H1 (cell line): Measurements from ENCODE around the gene KSR2.

Experiments used
- ASH2L ChIP-seq: fragments of 200-600, 300-600 bp; sonication (generic); IDR thresholded peaks from one replicate; pipeline ENCODE4 v1.7.1; 2017; ENCODE audit warnings: low read length
- EP300 ChIP-seq, 2 experiments: IDR thresholded peaks; 1 replicate in 1 of 2; 2 replicates in 1 of 2; pipeline ENCODE4 v1.6.1; 2011 to 2012; ENCODE audit warnings: low read depth in 2 of 2, low read length in 2 of 2, mild to moderate bottlenecking in 2 of 2, borderline replicate concordance in 1 of 2, inconsistent platforms in 1 of 2, moderate library complexity in 1 of 2
- NRF1 ChIP-seq: IDR thresholded peaks from 2 replicates; pipeline ENCODE4 v1.6.1; 2011; ENCODE audit warnings: mild to moderate bottlenecking, low read depth, low read length, improper control_type of control experiment
- POLR2A ChIP-seq, 2 experiments: IDR thresholded peaks; 1 replicate in 1 of 2; 2 replicates in 1 of 2; pipeline ENCODE4 v1.6.1; 2011; ENCODE audit warnings: low read depth in 2 of 2, low read length in 2 of 2, mild to moderate bottlenecking in 2 of 2; ENCODE audit errors: control extremely low read depth in 1 of 2
- POLR2AphosphoS5 ChIP-seq: IDR thresholded peaks from 2 replicates; pipeline ENCODE4 v1.6.1; 2011; ENCODE audit warnings: low read depth, low read length
- RAD21 ChIP-seq, 2 experiments: IDR thresholded peaks in 1 of 2; conservative IDR thresholded peaks in 1 of 2; 2 replicates each; pipeline ENCODE4 v1.6.1; 2011; ENCODE audit warnings: low read depth in 2 of 2, low read length in 2 of 2, improper control_type of control experiment in 1 of 2, inconsistent platforms in 1 of 2, mild to moderate bottlenecking in 1 of 2, moderate library complexity in 1 of 2
- TF ChIP-seq, protein P1 (sequence below): IDR thresholded peaks from 2 replicates; pipeline ENCODE4 v1.6.1; 2011; ENCODE audit warnings: low read length, improper control_type of control experiment
- TF ChIP-seq, protein P2 (sequence below), 3 experiments: IDR thresholded peaks; 1 replicate in 2 of 3; 2 replicates in 1 of 3; pipeline versions ENCODE4 v1.5.1 to v1.6.1; 2011; ENCODE audit warnings: low read length in 3 of 3, mild to moderate bottlenecking in 3 of 3, inconsistent platforms in 2 of 3, low read depth in 1 of 3, moderate library complexity in 1 of 3; ENCODE audit not compliant: insufficient read depth in 1 of 3; ENCODE audit errors: control extremely low read depth in 1 of 3
- TF ChIP-seq, protein P3 (sequence below): IDR thresholded peaks from 2 replicates; pipeline ENCODE4 v1.6.1; 2012; ENCODE audit warnings: inconsistent platforms

GRCh38 chr12:117483501-117483900, 485.3 kb downstream of the KSR2 start:
- TF ChIP-seq RAD21 (IDR thresholded peaks at IDR 0.05 in 1 of 2, conservative IDR thresholded peaks at IDR 0.05 in 1 of 2; ENCODE audit: low read depth in 2 of 2, low read length in 2 of 2) (no peak), EP300 (IDR thresholded peaks at IDR 0.05; ENCODE audit: borderline replicate concordance in 1 of 2, low read depth in 2 of 2, low read length in 2 of 2) (no peak), ASH2L (no peak), POLR2A (IDR thresholded peaks at IDR 0.05; ENCODE audit: control extremely low read depth in 1 of 2, low read depth in 2 of 2, low read length in 2 of 2) (no peak), NRF1 (no peak), POLR2AphosphoS5 (no peak)
- TF ChIP-seq, protein P1, sequence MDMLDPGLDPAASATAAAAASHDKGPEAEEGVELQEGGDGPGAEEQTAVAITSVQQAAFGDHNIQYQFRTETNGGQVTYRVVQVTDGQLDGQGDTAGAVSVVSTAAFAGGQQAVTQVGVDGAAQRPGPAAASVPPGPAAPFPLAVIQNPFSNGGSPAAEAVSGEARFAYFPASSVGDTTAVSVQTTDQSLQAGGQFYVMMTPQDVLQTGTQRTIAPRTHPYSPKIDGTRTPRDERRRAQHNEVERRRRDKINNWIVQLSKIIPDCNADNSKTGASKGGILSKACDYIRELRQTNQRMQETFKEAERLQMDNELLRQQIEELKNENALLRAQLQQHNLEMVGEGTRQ: no peak
- TF ChIP-seq, protein P2, sequence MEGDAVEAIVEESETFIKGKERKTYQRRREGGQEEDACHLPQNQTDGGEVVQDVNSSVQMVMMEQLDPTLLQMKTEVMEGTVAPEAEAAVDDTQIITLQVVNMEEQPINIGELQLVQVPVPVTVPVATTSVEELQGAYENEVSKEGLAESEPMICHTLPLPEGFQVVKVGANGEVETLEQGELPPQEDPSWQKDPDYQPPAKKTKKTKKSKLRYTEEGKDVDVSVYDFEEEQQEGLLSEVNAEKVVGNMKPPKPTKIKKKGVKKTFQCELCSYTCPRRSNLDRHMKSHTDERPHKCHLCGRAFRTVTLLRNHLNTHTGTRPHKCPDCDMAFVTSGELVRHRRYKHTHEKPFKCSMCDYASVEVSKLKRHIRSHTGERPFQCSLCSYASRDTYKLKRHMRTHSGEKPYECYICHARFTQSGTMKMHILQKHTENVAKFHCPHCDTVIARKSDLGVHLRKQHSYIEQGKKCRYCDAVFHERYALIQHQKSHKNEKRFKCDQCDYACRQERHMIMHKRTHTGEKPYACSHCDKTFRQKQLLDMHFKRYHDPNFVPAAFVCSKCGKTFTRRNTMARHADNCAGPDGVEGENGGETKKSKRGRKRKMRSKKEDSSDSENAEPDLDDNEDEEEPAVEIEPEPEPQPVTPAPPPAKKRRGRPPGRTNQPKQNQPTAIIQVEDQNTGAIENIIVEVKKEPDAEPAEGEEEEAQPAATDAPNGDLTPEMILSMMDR (IDR thresholded peaks at IDR 0.05; ENCODE audit: control extremely low read depth in 1 of 3, insufficient read depth in 1 of 3, low read depth in 1 of 3, low read length in 3 of 3): no peak
- TF ChIP-seq, protein P3, sequence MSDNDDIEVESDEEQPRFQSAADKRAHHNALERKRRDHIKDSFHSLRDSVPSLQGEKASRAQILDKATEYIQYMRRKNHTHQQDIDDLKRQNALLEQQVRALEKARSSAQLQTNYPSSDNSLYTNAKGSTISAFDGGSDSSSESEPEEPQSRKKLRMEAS: no peak
